22Rv1 (cell line): ENCODE results near the gene GNAI3.

ENCODE experiments used
- ZFX ChIP-seq: fragments of 450-650 bp; IDR thresholded peaks from 2 replicates; pipeline ENCODE4 v1.6.1; 2017; ENCODE audit warnings: antibody characterized with exemption, borderline replicate concordance
- TF ChIP-seq, protein P1 (sequence below): fragments of 450-650 bp; IDR thresholded peaks from 2 replicates; pipeline ENCODE4 v1.5.1; 2017; ENCODE audit warnings: mild to moderate bottlenecking

DNA sequence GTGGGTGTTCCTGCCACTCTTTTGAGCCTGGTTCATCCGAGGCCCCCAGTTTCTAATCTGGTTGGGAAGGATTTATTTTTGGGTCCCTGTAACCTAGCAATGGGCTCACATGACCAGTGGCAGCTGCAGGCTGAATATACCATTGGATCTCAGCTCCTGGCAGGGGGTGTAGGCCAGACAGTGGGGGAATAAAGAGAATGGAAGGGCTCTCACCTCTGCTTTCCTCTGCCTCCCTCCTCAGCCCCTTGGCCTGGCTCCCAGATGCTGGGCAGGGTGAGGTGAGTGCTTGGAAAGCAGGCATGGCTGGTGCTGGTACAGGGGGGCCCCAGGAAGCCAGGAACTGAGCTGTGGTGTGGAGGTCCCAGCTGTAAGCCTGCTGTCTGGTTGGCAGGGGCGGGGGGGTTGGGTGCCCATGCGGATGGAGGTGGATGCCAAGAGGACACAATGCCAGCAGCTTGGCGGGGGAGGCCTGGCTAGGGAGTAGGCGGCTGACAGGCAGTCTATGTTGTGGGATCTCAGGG is 12.4 kb upstream of the GNAI3 start:
- TF ChIP-seq, protein P1, sequence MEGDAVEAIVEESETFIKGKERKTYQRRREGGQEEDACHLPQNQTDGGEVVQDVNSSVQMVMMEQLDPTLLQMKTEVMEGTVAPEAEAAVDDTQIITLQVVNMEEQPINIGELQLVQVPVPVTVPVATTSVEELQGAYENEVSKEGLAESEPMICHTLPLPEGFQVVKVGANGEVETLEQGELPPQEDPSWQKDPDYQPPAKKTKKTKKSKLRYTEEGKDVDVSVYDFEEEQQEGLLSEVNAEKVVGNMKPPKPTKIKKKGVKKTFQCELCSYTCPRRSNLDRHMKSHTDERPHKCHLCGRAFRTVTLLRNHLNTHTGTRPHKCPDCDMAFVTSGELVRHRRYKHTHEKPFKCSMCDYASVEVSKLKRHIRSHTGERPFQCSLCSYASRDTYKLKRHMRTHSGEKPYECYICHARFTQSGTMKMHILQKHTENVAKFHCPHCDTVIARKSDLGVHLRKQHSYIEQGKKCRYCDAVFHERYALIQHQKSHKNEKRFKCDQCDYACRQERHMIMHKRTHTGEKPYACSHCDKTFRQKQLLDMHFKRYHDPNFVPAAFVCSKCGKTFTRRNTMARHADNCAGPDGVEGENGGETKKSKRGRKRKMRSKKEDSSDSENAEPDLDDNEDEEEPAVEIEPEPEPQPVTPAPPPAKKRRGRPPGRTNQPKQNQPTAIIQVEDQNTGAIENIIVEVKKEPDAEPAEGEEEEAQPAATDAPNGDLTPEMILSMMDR = no peak
- no peak for TF ChIP-seq ZFX
